Measurements from ENCODE around the gene GRK7. TPM values are rescaled to one million over a fixed set of nuclear protein-coding genes. Genes with fewer than 3 reads are reported as not detected.

The GRK7 gene, protein sequence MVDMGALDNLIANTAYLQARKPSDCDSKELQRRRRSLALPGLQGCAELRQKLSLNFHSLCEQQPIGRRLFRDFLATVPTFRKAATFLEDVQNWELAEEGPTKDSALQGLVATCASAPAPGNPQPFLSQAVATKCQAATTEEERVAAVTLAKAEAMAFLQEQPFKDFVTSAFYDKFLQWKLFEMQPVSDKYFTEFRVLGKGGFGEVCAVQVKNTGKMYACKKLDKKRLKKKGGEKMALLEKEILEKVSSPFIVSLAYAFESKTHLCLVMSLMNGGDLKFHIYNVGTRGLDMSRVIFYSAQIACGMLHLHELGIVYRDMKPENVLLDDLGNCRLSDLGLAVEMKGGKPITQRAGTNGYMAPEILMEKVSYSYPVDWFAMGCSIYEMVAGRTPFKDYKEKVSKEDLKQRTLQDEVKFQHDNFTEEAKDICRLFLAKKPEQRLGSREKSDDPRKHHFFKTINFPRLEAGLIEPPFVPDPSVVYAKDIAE (N-terminal part only)
- not detected in 2 replicates for total RNA-seq (2014; rRNA removed; shearing (Covaris generic); ENCODE audit: low replicate concordance)

DNA sequence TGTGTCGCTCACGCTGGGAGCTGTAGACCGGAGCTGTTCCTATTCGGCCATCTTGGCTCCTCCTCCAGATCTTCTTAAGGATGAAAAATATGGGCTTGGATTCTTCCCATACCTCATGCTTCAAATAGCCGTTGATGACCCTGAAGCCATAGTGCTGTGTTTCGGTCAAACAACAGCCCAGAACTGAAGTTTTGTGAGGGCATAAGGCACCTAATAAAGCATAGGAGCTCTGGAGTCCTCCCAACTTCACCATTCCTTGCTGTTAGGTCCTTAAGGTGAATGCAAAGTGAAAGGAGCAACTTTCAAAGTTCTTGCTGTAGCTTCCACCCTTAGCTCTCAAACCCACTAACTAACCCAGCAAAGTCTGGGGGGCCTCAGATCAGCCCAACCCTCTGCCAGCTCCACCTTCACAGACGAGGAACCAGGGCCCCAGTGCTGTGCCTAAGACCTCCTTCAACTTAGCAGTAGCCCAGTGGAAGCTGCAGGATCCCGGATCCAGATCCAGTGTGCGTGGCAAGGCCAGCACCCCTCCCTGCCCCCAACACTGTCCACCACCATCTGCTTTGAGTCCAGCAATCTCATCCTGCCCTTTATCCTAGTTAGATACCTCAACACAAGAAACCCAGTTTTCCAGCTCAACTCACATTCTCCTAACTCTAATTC lies at the start of gene GRK7:
GRK7 (plus strand) TSS at position 321 of the 663 bp plus-strand sequence. CDS start 14,877 bp downstream, outside the sequence.
- Histone ChIP-seq H3K9me3 (no peaks in the 10 kb centered on the region), H3K27me3 (no peaks in the 10 kb centered on the region), H3K36me3 (no peaks in the 10 kb centered on the region), H3K4me3 (no peak within 1 kb of the TSS)
- DNase-seq, result no peak

DNA sequence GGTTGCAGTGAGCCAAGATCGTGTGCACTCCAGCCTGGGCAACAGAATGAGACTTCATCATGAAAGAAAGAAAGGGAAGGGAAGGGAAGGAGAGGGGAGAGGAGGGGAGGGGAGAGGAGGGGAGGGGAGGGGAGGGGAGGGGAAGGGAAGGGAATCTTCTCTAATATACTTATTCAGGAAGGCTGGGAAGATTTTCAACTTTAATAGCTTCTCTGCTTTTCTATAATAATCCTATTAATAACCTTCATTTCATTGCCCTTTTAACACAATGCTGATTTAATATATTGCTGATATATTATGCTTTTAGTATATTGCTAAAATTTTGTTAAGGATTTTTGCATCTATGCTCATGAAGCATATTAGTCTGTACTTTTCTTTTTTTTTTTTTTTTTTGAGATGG lies 48.5 kb upstream of the GRK7 start:
- no peak for DNase-seq
- H3K36me3 ChIP-seq, result no peaks in the 10 kb centered on the region
- no peaks in the 10 kb centered on the region for H3K27me3 ChIP-seq
- no peak overlapping the region for H3K4me3 ChIP-seq
- H3K9me3 ChIP-seq, result peaks cover 17% of the 10 kb centered on the region

DNA sequence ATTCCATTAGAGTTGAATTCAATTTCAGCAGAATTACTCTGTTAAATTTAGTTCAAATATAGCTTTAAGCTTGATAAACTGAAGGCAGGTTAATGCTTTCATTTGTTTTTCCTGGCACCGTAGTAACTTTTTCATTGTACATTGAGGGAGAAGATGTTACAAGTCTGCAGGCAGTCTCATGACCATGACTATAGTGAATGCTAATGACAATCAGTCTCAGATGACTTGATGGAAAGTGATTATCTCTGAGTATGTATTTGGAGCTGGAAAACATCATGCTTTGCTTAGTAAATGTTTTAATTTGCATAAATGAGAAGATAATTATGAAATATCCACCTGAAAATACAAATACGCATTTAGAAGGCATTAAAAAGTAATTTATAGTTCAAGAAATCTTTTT lies 41.1 kb upstream of the GRK7 start:
- H3K36me3 ChIP-seq, result no peaks in the 10 kb centered on the region
- H3K27me3 ChIP-seq, result no peaks in the 10 kb centered on the region
- no peak for DNase-seq
- no peak overlapping the region for H3K4me3 ChIP-seq
- 0 out of 2 replicates have a peak, but pooled peaks cover 2% of the 10 kb centered on the region for H3K9me3 ChIP-seq

DNA sequence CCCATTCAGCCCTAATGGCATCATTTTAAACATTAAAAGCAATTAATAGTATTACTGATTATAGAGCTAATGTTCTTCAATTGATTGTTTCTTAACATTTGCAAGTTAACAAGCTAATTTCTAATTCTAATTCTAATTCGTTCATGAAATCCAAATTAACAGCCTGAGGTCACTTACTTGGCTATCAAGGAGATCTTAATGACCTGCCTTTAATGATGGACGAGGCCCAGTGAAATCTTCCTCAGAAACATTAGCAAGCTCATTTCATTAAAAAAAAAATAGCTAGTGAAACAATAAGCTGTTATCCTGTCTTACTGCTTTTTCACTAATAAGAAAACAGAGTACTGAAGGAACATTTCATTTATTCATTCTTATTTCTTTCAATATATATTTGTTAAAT lies 40.6 kb upstream of the GRK7 start:
- H3K27me3 ChIP-seq, result no peaks in the 10 kb centered on the region
- no peaks in the 10 kb centered on the region for H3K36me3 ChIP-seq
- no peak overlapping the region for H3K4me3 ChIP-seq
- H3K9me3 ChIP-seq, result 0 out of 2 replicates have a peak, but pooled peaks cover 2% of the 10 kb centered on the region
- DNase-seq, result no peak

DNA sequence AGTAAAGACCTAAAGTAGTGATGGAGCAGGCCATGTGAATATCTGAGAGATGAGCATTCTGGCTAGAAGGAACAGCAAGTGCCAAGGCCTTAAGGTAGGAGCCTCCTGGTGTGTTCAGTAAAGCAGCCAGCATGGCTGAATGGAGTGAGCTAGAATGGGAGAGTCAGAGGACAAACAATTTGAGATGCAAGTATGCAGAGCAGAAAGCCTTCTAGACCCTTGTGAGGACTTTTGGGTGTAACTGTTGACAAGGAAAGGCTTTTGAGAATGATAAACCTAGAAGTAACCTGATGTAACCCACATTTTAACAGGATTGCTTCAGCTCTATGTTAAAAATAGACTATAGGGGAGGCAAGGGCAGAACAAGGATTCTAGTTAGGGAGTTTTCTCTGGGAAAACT lies 40.0 kb upstream of the GRK7 start:
- H3K9me3 ChIP-seq, result 0 out of 2 replicates have a peak, but pooled peaks cover 2% of the 10 kb centered on the region
- DNase-seq, result no peak
- no peak overlapping the region for H3K4me3 ChIP-seq
- H3K27me3 ChIP-seq, result no peaks in the 10 kb centered on the region
- no peaks in the 10 kb centered on the region for H3K36me3 ChIP-seq

DNA sequence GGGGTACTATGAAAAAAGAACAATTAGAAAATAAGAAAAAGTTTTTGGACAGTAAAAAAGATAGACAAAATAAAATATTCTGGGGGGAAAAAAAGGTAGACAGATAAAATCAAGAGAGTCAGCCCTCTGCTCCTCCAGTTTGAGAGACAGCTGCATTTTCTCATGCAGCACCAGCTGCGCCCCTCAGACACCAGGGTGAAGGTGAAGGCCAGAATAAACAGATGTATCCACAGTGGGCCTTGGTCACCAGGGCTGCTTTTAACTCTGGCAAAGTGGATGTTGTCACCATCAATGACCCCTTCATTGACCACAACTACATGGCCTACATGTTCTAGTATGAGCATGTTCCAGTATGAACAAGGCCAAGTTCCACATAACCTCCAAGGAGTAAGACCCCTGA lies 39.0 kb upstream of the GRK7 start:
- H3K27me3 ChIP-seq, result no peaks in the 10 kb centered on the region; the same call in 1 of the 2 replicates
- no peaks in the 10 kb centered on the region for H3K36me3 ChIP-seq
- H3K9me3 ChIP-seq, result 0 out of 2 replicates have a peak, but pooled peaks cover 2% of the 10 kb centered on the region
- no peak overlapping the region for H3K4me3 ChIP-seq
- DNase-seq, result no peak

DNA sequence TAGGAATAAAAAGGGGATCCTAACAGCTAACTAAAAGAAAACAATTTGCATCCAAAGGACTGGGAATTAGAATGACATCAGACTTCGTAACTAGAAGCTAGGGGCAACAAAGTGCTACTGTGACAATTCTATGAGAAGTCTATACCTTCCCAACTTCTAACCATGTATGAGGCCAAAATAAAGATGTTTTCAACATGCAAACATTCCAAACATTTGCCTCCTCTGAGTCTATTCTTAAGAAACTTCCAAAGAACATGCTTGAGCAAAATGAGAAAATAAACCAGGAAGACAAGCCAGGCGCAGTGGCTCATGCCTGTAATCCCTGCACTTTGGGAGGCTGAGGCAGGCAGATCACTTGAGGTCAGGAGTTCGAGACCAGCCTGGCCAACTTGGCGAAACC lies 38.2 kb upstream of the GRK7 start:
- Histone ChIP-seq H3K27me3 (no peaks in the 10 kb centered on the region; the same call in 1 of the 2 replicates), H3K9me3 (0 out of 2 replicates have a peak, but pooled peaks cover 2% of the 10 kb centered on the region), H3K4me3 (no peak overlapping the region), H3K36me3 (no peaks in the 10 kb centered on the region)
- DNase-seq, result no peak

DNA sequence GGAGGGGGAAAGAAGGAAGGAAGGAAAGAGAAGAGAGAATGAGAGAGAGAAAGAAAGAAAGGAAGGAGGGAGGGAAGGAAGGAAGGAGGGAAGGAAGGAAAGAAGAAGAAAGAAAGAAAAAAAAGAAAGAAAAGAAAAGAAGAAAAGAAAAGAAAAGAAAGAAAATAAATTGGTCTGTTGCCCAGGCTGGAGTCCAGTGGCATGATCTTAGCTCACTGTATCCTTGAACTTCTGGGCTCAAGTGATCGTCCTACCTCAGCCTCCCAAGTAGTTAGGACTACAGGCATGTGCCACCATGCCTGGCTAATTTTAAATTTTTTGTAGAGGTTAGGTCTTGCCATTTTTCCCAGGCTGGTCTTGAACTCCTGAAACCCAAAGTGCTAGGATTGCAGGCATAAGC lies 36.7 kb upstream of the GRK7 start:
- H3K27me3 ChIP-seq, result no peaks in the 10 kb centered on the region; the same call in 1 of the 2 replicates
- H3K9me3 ChIP-seq, result 0 out of 2 replicates have a peak, but pooled peaks cover 2% of the 10 kb centered on the region
- no peak overlapping the region for H3K4me3 ChIP-seq
- no peak for DNase-seq
- no peaks in the 10 kb centered on the region for H3K36me3 ChIP-seq

DNA sequence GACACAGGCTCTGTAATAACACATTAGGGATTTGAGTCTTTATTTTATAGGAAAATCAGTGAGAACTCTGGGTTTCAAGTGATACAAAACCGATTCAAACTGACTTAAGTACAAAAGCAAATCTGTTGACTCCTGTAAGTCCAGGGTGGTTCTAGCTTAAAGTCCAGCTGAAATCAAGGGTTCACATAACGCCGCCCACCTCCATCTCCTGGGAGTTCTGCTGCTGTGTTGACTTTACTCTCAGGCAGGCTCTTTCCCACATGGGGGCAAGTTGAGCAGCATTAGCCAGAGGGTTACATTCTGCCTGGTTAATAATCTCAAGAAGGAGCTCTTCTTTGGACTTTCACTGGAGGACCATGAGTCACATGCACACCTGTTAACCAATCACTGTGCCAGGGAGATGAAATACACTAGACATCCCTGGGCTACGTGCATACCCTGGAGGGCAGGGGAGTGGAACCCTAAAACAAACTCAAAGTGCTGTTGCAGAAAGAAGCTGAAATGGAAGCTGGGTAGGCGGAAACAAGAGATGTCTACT lies 34.8 kb upstream of the GRK7 start:
- Histone ChIP-seq H3K4me3 (no peak overlapping the region), H3K9me3 (0 out of 2 replicates have a peak, but pooled peaks cover 2% of the 10 kb centered on the region), H3K27me3 (no peaks in the 10 kb centered on the region; the same call in 1 of the 2 replicates), H3K36me3 (no peaks in the 10 kb centered on the region)
- no peak for DNase-seq

DNA sequence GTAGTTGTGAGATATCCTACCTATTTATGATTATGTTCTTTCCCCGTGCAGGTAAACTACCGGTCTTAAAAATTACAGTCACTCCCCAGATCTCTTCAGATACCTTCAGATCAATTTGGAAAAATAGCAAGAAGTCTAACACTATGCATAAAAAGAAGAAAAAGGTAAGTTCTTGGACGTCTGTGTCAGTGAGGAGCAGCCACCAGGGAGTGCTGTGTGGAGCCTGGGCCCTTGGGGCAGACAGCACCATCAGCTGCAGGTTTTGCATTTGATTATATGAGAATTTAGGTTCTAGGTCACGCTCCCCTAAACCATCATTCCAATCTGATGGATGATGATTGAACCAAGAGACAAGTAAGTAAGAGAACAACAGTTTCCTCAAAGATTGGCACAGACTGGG lies 34.0 kb upstream of the GRK7 start:
- Histone ChIP-seq H3K9me3 (0 out of 2 replicates have a peak, but pooled peaks cover 2% of the 10 kb centered on the region), H3K27me3 (no peaks in the 10 kb centered on the region; the same call in 1 of the 2 replicates), H3K36me3 (no peaks in the 10 kb centered on the region), H3K4me3 (no peak overlapping the region)
- no peak for DNase-seq

DNA sequence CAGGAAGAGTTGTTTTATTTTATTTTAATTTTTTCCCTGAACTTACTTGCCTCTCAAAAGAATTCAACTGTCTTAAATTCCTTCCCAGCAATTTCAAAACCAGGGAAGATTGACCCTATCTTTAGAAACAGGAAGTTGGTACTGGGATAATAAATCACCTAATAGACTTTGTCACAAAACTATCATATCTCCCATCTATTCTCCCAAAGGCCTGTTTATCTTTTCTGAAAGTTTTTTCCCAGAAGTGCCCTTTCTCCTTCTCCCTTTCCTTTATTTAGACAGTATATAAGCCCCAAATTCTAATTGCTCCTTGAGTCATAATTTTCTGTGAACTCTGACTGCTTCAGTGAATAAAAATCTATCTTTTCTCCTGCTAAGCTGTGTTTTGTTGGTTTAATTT lies 28.0 kb upstream of the GRK7 start:
- no peak overlapping the region for H3K4me3 ChIP-seq
- peaks cover 4% of the 10 kb centered on the region; the same call in 1 of the 2 replicates for H3K36me3 ChIP-seq
- no peak for DNase-seq
- H3K9me3 ChIP-seq, result no peaks in the 10 kb centered on the region
- no peaks in the 10 kb centered on the region for H3K27me3 ChIP-seq

DNA sequence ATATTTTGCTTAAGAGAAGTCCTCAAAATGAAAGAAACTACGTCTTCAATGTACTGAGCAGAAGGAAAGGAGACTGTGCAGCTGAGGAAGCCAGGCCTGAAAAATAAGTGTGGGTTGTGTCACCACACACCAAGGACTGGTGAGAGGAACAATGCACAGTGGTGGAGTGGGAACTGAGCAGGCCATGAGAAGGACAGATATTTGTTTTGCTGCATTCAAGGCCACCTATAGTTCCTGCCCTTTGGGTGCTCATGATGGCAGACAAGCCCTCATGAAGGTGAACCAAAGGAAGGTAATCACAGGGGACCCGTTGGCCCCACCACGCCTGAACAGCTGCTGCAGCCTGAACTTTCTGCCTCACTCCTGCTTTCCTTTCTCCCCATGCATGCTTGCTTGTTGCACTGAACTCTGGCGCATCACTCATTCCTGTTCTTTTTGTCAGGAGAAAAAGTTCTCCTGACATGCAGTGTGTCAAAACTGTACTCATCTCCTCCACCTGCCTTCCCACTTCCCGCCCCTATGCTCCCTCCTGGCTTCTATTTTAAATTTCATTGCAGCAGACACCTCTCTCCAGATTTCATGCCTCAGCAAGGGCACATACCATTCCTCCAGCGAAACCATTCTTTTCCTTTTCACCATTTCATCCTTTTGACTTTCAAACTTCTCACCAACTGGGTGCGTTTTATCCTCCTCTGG lies 27.3 kb upstream of the GRK7 start:
- Histone ChIP-seq H3K9me3 (no peaks in the 10 kb centered on the region), H3K27me3 (no peaks in the 10 kb centered on the region), H3K36me3 (peaks cover 4% of the 10 kb centered on the region; the same call in 1 of the 2 replicates), H3K4me3 (no peak overlapping the region)
- DNase-seq, result no peak

DNA sequence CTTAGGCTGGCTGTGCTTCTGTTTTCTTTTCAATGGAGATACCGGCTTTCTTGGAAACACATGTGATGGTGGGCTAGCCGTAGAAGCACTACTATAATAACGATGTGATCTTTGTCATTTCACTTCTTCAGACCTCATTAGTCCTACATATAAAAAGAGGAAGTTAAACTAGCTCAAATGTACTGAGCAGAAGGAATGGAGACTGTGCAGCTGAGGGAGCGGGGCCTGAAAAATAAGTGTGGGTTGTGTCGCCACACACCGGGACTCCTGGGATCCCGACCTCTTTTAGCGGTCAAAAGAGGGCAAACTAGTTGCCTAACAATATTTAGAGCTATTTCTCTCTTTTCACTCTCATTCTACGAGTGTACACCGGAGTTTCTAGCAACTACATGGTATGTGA lies 26.1 kb upstream of the GRK7 start:
- Histone ChIP-seq H3K27me3 (no peaks in the 10 kb centered on the region), H3K36me3 (peaks cover 6% of the 10 kb centered on the region; the same call in 1 of the 2 replicates), H3K4me3 (no peak overlapping the region), H3K9me3 (no peaks in the 10 kb centered on the region)
- DNase-seq, result no peak

DNA sequence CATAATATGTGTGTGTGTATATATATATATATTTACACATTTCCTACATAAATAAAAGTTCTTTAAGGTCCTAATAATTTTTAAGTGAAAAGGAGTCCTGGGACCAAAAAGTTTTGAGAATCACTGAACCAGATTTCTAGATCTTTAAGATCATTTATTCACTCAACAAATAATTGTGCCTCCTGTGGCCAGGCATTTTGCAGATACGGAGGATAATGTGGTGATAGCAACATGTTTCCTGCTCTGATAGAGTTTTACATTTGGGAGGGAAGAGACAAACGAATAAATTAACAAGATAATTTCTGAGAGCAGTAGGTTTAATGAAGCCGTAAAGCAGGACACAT lies 25.6 kb upstream of the GRK7 start:
- Histone ChIP-seq H3K4me3 (peak overlapping the region; percentile 90), H3K27me3 (no peaks in the 10 kb centered on the region), H3K9me3 (no peaks in the 10 kb centered on the region), H3K36me3 (peaks cover 9% of the 10 kb centered on the region)
- no peak for DNase-seq

DNA sequence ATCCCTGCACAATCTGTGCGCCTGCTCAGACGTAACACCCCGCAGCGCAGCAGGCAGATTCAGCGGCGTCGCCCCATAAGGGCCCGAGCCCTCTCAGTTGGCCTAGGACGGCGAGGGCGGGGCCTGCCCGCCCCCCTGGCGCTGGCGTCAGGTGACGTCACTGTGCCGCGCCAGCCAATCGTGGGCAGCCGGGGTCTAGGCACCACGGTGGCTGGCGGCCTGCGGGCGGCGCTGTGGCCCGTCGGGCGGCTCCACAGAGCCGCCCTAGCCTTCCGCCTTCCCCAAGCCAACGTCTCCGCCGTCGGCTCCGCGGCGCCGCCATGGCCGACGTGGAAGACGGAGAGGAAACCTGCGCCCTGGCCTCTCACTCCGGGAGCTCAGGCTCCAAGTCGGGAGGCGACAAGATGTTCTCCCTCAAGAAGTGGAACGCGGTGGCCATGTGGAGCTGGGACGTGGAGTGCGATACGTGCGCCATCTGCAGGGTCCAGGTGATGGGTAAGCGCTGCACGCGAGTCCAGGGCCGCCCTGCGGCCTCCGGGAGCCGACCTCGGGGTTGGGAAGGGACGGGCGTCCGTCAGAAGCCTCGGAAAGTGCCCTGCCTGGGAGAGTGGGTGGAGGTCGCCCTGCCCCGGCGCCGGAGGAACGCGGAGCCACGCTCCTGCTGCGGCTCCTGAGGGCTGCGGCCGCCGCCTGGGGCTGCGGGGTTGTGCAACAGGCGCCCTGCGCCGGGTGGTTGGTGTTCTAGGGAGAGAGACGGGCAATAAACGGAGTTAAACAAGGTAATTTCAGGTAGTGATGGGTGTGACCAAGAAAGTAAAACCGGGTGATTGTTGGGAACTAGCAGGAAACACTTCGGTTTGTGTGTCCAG lies 25.0 kb upstream of the GRK7 start, which contains the start of gene RNF7:
RNF7 (plus strand) TSS at position 277 of the 869 bp plus-strand sequence; CDS start at position 321, 44 bp downstream.
- peak within 1 kb of the TSS; percentile 90 for H3K4me3 ChIP-seq
- H3K27me3 ChIP-seq, result no peaks in the 10 kb centered on the region
- no peaks in the 10 kb centered on the region for H3K9me3 ChIP-seq
- H3K36me3 ChIP-seq, result peaks cover 15% of the 10 kb centered on the region
- DNase-seq, result peak; percentile 96
